Hepatocyte (in vitro differentiated cells): ENCODE data around the gene NDUFB5. TPM values are rescaled to one million over a fixed set of nuclear protein-coding genes. Genes with fewer than 3 reads are reported as not detected.

Experiments used
- DNase-seq: peaks from one replicate; pipeline ENCODE4 v3.0.0-alpha.2; 2016; ENCODE audit warnings: low spot score
- H2AFZ ChIP-seq: fragments of 200-600 bp; sonication (generic); 2 replicates; pipeline ENCODE4 v1.6.0; 2016; ENCODE audit warnings: antibody characterized with exemption, mild to moderate bottlenecking
- H3K27ac ChIP-seq: fragments of 200-600 bp; sonication (generic); 2 replicates; pipeline ENCODE4 v1.5.1; 2016; ENCODE audit warnings: mild to moderate bottlenecking
- H3K27me3 ChIP-seq: fragments of 200-600 bp; sonication (generic); 2 replicates; pipeline ENCODE4 v1.6.1; 2016
- H3K36me3 ChIP-seq: fragments of 200-600 bp; sonication (generic); replicated peaks from 2 replicates; pipeline ENCODE4 v1.5.1; 2016; ENCODE audit warnings: low read depth; ENCODE audit not compliant: insufficient read depth
- H3K4me1 ChIP-seq: fragments of 200-600 bp; sonication (generic); 2 replicates; pipeline ENCODE4 v1.5.1; 2016; ENCODE audit warnings: mild to moderate bottlenecking, moderate library complexity; ENCODE audit not compliant: insufficient read depth
- H3K4me2 ChIP-seq: fragments of 200-600 bp; sonication (generic); 2 replicates; pipeline ENCODE4 v1.6.0; 2016
- H3K4me3 ChIP-seq: fragments of 200-600 bp; sonication (generic); 2 replicates; pipeline ENCODE4 v1.5.1; 2016; ENCODE audit warnings: mild to moderate bottlenecking
- H3K79me2 ChIP-seq: fragments of 200-600 bp; sonication (generic); 2 replicates; pipeline ENCODE4 v1.6.0; 2017; ENCODE audit warnings: mild to moderate bottlenecking
- H3K9me2 ChIP-seq: fragments of 200-600 bp; sonication (generic); replicated peaks from 2 replicates; pipeline ENCODE4 v1.6.0; 2017; ENCODE audit warnings: mild to moderate bottlenecking; ENCODE audit not compliant: insufficient read depth
- H3K9me3 ChIP-seq: fragments of 200-600 bp; sonication (generic); 2 replicates; pipeline ENCODE4 v1.5.1; 2016; ENCODE audit warnings: low read depth, mild to moderate bottlenecking
- H4K20me1 ChIP-seq: fragments of 200-600 bp; sonication (generic); 2 replicates; pipeline ENCODE4 v1.6.0; 2016; ENCODE audit warnings: mild to moderate bottlenecking; ENCODE audit not compliant: insufficient read depth, poor library complexity, severe bottlenecking
- EZH2 ChIP-seq: fragments of 200-600 bp; sonication (generic); IDR thresholded peaks from 2 replicates; pipeline ENCODE4 v1.6.1; 2016; ENCODE audit warnings: antibody characterized with exemption, mild to moderate bottlenecking, borderline replicate concordance
- EZH2phosphoT487 ChIP-seq: fragments of 200-600 bp; sonication (generic); IDR thresholded peaks from one replicate; pipeline ENCODE4 v1.6.1; 2018; ENCODE audit warnings: antibody characterized with exemption, mild to moderate bottlenecking, low read depth, moderate library complexity; ENCODE audit not compliant: unreplicated experiment, severe bottlenecking
- WGBS: methylation state at CpG from one replicate; pipeline ENCODE4 v1.1.6; 2016; ENCODE audit warnings: low lambda C conversion rate; ENCODE audit errors: missing lambda C conversion rate; 5-methylcytosine and 5-hydroxymethylcytosine counted together
- polyA plus RNA-seq: library from polyadenylated mRNA; unstranded; fragments of >200 nt; fragmentation: Nextera tagmentation; extraction: Ambion mirVana; gene quantifications from 2 replicates; pipeline ENCODE4 v1.2.1, GENCODE V29; 2016
- total RNA-seq: library from RNA; depleted of rRNA; stranded (reverse); fragments of >200 nt; gene quantifications from 2 replicates; pipeline ENCODE4 v1.2.3, GENCODE V29; 2014
- TF ChIP-seq, protein P1 (sequence below): fragments of 200-600 bp; sonication (generic); IDR thresholded peaks from 2 replicates; pipeline ENCODE4 v1.5.1; 2016; ENCODE audit warnings: antibody characterized with exemption, mild to moderate bottlenecking; ENCODE audit not compliant: poor library complexity

Gene NDUFB5
- total and polyA plus RNA-seq, 2 experiments from 2014 or later, result 108 to 150 TPM

DNA sequence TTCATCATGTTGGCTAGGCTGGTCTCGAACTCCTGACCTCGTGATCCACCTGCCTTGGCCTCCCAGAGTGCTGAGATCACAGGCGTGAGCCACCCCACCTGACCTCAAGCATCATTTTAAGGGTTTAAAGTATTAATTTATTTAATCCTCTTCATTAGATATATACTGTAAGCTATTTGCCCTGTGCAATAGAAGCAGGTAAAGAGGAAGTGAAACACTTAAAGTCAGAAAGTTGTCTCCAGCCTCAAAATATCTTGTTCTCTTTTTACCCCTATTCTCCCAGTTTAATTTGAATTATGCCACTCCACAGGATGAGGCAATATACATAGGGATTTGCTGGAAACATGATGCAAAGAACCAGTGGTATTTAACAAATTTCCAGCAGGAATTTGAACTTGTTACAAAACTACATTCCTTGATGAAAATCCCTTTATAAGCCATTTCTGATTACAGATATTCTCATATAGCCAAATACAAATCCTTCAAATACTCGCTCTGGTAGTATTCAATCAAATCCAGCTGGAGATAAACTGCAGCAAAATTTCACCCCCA, 2.0 kb downstream of the NDUFB5 start:
- H3K4me2 ChIP-seq, result no peak overlapping the region
- no peak overlapping the region for H2AFZ ChIP-seq
- no peak for TF ChIP-seq EZH2
- TF ChIP-seq, protein P1, sequence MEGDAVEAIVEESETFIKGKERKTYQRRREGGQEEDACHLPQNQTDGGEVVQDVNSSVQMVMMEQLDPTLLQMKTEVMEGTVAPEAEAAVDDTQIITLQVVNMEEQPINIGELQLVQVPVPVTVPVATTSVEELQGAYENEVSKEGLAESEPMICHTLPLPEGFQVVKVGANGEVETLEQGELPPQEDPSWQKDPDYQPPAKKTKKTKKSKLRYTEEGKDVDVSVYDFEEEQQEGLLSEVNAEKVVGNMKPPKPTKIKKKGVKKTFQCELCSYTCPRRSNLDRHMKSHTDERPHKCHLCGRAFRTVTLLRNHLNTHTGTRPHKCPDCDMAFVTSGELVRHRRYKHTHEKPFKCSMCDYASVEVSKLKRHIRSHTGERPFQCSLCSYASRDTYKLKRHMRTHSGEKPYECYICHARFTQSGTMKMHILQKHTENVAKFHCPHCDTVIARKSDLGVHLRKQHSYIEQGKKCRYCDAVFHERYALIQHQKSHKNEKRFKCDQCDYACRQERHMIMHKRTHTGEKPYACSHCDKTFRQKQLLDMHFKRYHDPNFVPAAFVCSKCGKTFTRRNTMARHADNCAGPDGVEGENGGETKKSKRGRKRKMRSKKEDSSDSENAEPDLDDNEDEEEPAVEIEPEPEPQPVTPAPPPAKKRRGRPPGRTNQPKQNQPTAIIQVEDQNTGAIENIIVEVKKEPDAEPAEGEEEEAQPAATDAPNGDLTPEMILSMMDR, result no peak
- no peak for TF ChIP-seq EZH2phosphoT487
- no peak for DNase-seq
- H3K9me2 ChIP-seq, result no peaks in the 10 kb centered on the region
- H3K9me3 ChIP-seq, result no peaks in the 10 kb centered on the region
- peaks cover 84% of the 10 kb centered on the region for H3K79me2 ChIP-seq
- 95% methylated on average over 4 of the region's 4 CpGs for WGBS
- H3K36me3 ChIP-seq, result no peaks in the 10 kb centered on the region
- peaks cover 3% of the 10 kb centered on the region for H4K20me1 ChIP-seq
- H3K27ac ChIP-seq, result no peak overlapping the region
- H3K27me3 ChIP-seq, result no peaks in the 10 kb centered on the region
- peaks cover 6% of the 10 kb centered on the region for H3K4me1 ChIP-seq
- H3K4me3 ChIP-seq, result no peak overlapping the region

DNA sequence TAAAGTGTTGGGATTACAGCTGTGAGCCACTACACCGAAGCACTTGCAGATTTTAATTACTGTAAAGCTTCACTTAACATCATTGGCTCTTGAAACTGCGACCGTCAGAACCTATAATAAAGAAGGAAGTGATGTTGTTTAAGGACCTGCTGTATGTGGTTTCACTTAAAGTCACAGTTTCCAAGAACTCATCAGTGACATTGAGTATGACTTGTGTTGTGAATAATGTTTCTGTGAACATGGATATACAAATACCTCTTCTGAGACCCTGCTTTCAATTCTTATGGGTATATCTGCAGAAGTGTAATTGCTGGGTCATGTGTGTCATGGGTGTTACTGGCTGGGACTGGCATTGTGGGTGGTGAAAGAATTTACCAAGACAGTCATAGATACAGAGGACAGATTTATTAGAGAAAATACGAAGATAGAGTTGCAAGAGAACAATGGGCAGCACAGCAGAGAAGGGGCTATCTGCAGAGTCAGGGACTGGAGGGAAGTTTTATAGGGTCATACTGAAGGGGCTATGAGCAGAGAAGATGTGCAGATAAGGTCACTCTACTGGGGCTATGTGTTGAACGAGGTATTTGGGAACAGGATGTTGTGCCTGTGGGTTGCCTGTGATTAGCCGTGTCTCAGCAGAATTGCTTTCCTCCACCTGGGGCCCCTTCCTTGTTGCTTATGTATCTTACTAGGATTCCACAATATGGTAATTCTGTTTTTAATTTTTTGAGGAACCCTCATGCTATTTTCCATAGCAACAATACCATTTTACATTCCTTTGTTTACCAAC, 4.5 kb downstream of the NDUFB5 start:
- Histone ChIP-seq H3K9me3 (no peaks in the 10 kb centered on the region), H3K79me2 (peaks cover 67% of the 10 kb centered on the region), H3K9me2 (no peaks in the 10 kb centered on the region), H2AFZ (no peak overlapping the region), H3K4me2 (no peak overlapping the region), H3K27ac (no peak overlapping the region), H4K20me1 (peaks cover 3% of the 10 kb centered on the region), H3K4me1 (no peaks in the 10 kb centered on the region), H3K4me3 (no peak overlapping the region), H3K36me3 (no peaks in the 10 kb centered on the region), H3K27me3 (no peaks in the 10 kb centered on the region)
- no peak for DNase-seq
- WGBS, result 53% methylated on average over 6 of the region's 6 CpGs
- TF ChIP-seq, protein P1, result no peak
- TF ChIP-seq EZH2 (no peak), EZH2phosphoT487 (no peak)

DNA sequence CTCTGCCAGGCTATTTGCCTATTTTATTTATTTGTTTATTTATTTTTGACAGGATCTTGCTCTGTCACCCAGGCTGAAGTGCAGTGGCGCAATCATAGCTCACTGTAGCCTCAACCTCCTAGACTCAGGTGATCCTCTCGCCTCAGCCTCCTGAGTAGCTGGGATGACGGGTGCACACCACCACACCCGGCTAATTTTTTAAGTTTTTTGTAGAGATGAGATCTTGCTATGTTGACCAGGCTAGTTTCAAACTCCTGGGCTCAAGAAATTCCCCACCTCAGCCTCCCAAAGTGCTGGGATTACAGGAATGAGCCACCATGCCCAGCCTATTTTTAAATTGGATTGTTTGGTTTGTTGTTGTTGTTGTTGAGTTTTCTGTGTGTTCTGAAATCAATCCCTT, 5.5 kb downstream of the NDUFB5 start:
- no peak overlapping the region for H3K27ac ChIP-seq
- DNase-seq, result no peak
- no peak overlapping the region for H3K4me3 ChIP-seq
- no peaks in the 10 kb centered on the region for H3K4me1 ChIP-seq
- H3K27me3 ChIP-seq, result no peaks in the 10 kb centered on the region
- H4K20me1 ChIP-seq, result peaks cover 3% of the 10 kb centered on the region
- H2AFZ ChIP-seq, result no peak overlapping the region
- peaks cover 62% of the 10 kb centered on the region for H3K79me2 ChIP-seq
- TF ChIP-seq, protein P1, result no peak
- no peak for TF ChIP-seq EZH2
- TF ChIP-seq EZH2phosphoT487, result no peak
- H3K4me2 ChIP-seq, result no peak overlapping the region
- no peaks in the 10 kb centered on the region for H3K9me2 ChIP-seq
- no peaks in the 10 kb centered on the region for H3K36me3 ChIP-seq
- WGBS, result 96% methylated on average over 4 of the region's 4 CpGs
- no peaks in the 10 kb centered on the region for H3K9me3 ChIP-seq
